GM10266 (cell line): Measurements from ENCODE around the gene LIN28A.
"Not testable (repeated sequence)": the region's sequence is repeated elsewhere in the genome, so short reads cannot be mapped to it uniquely, and the experiment has no call there.

Experiments used
- DNase-seq: peaks from one replicate; pipeline ENCODE4 v3.0.0; 2012; ENCODE audit errors: extremely low spot score
- CTCF ChIP-seq: IDR thresholded peaks from 2 replicates; pipeline ENCODE4 v1.5.1; 2012; ENCODE audit warnings: mild to moderate bottlenecking, low read depth; ENCODE audit not compliant: control insufficient read depth, insufficient read depth; ENCODE audit errors: missing control alignments

Gene LIN28A

GRCh38 chr1:26375081-26375480, 35.5 kb upstream of the LIN28A start:
- no peak for DNase-seq
- TF ChIP-seq CTCF = no peak

- DNase-seq = no peak
- TF ChIP-seq CTCF = no peak
Measured at GRCh38 chr1:26376050-26376449, 34.6 kb upstream of the LIN28A start.

- DNase-seq = peak; percentile 78
Measured at GRCh38 chr1:26378088-26378878, 32.3 kb upstream of the LIN28A start.

GRCh38 chr1:26378879-26379251, 31.8 kb upstream of the LIN28A start:
- no peak for TF ChIP-seq CTCF
- no peak for DNase-seq

More at GRCh38 chr1:26378088-26378878, 32.3 kb upstream of the LIN28A start:
- TF ChIP-seq CTCF = no peak

- TF ChIP-seq CTCF = no peak
- no peak for DNase-seq
Measured at GRCh38 chr1:26384076-26384475, 26.5 kb upstream of the LIN28A start.

GRCh38 chr1:26385063-26385462, 25.6 kb upstream of the LIN28A start:
- DNase-seq = not testable (repeated sequence)

- no peak for DNase-seq
- no peak for TF ChIP-seq CTCF
Measured at GRCh38 chr1:26387447-26387846, 23.2 kb upstream of the LIN28A start.

- TF ChIP-seq CTCF = no peak
- DNase-seq = no peak
Measured at GRCh38 chr1:26388791-26389445, 21.7 kb upstream of the LIN28A start.
